AG10803 (cell line): Measurements from ENCODE around the gene GSS.

ENCODE experiments used
- DNase-seq: peaks from one replicate; pipeline ENCODE4 v3.0.0; 2010; ENCODE audit warnings: low read depth
- H3K4me3 ChIP-seq: 2 replicates; pipeline ENCODE4 v1.5.1; 2011; ENCODE audit warnings: mild to moderate bottlenecking, low read length, control low read depth
- TF ChIP-seq, protein P1 (sequence below): conservative IDR thresholded peaks from 2 replicates; pipeline ENCODE4 v1.5.1; 2011; ENCODE audit warnings: mild to moderate bottlenecking, low read length, control low read depth, inconsistent platforms

Gene GSS

DNA sequence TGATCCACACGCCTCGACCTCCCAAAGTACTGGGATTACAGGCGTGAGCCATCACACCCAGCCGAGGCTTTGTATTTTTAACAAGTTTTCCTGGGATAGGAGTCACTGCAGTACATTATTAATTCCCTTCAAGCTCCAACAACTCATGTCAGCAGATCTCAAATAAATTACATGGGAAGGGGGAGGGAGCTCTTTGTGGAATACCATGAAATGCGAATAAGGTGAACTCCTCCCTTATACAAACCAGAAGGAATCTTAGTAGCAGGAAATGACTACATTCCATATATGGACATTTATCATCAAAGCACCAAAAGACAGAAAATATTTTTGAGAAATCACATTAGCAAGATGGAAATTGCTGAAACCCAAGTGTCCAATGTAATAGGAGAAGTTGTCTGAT, 2.9 kb downstream of the GSS start:
- TF ChIP-seq, protein P1, sequence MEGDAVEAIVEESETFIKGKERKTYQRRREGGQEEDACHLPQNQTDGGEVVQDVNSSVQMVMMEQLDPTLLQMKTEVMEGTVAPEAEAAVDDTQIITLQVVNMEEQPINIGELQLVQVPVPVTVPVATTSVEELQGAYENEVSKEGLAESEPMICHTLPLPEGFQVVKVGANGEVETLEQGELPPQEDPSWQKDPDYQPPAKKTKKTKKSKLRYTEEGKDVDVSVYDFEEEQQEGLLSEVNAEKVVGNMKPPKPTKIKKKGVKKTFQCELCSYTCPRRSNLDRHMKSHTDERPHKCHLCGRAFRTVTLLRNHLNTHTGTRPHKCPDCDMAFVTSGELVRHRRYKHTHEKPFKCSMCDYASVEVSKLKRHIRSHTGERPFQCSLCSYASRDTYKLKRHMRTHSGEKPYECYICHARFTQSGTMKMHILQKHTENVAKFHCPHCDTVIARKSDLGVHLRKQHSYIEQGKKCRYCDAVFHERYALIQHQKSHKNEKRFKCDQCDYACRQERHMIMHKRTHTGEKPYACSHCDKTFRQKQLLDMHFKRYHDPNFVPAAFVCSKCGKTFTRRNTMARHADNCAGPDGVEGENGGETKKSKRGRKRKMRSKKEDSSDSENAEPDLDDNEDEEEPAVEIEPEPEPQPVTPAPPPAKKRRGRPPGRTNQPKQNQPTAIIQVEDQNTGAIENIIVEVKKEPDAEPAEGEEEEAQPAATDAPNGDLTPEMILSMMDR, result no peak
- no peak overlapping the region for H3K4me3 ChIP-seq
- DNase-seq, result no peak

DNA sequence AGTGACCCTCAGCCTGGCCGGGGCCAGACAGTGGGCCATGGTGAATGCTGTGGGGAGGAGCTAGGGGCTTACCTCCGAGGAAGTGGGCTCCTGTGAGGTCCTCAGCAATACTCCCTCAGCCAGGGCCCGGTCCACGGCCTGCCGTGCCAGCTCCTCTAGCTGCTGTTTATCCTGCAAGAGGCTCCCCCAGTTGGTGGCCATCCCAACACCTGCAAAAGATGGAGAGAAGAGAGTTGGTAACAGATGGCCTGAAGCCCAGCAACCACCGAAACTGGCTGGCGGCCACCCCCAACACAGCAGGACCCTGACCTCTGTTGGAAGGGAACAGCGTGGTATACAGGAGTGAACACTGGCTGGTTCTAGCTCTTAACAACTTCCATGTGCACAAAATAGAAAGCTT, 4.0 kb downstream of the GSS start:
- no peak overlapping the region for H3K4me3 ChIP-seq
- no peak for DNase-seq
- TF ChIP-seq, protein P1, result no peak

DNA sequence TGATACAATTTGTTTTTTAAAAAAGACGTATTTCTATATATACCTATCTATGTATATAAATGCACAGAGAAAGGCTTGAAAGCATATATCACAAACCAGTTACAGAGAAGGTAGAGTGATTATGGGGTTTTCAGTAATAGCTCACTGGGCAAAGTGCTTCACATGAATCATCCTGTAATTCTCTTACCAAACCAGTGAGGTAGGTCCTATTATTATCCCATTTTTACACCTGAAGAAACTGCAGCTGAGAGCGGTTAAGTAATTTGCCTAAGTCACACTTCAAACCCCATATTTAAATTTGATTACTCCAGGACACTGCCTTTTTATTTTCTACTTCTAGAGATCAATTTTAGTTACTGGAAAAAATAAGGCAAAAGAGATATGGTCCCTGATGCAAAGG, 4.4 kb downstream of the GSS start:
- no peak overlapping the region for H3K4me3 ChIP-seq
- DNase-seq, result no peak
- TF ChIP-seq, protein P1, result no peak

DNA sequence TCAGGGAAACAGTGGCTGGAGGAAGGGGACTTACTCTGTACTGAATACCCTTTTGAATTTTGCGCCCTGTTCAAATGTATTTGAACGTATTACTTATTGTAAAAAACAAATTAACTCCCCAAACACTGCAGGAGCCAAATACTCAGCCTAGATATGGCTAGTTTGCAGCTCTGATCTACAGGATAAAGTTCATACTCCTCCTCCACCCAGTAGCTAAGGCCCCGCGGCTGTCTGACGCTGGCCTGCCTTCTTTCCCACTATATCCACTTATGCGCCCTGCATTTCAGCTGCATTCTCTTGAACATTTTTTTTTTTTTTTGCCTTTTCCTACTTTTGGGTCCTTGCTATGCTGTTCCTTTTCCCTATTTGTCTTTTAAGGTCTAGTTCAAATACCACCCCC, 6.5 kb downstream of the GSS start:
- TF ChIP-seq, protein P1, result no peak
- no peak for DNase-seq

DNA sequence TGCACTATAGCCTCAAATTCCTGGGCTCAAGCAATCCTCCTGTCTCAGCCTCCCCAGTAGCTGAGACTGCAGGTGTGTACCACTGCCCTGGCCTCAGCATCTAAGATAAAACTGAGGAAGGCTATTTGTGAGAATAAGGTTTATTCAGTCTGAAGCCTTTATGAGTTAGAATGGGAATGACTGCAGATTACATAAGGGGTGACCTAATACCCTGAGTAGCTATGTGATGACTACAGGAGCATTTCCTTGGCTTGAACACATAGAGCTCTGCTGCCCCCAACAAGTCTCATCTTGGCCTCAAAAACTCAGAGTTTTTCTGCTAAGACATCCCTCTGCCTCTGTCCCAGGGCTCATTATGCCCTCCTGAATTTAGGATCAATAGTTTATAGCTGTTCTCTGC, 7.6 kb downstream of the GSS start:
- no peak overlapping the region for H3K4me3 ChIP-seq
- TF ChIP-seq, protein P1, result peak; percentile 41
- DNase-seq, result peak; percentile 87

More for the DNA sequence above, 6.5 kb downstream of the GSS start:
- no peak overlapping the region for H3K4me3 ChIP-seq

DNA sequence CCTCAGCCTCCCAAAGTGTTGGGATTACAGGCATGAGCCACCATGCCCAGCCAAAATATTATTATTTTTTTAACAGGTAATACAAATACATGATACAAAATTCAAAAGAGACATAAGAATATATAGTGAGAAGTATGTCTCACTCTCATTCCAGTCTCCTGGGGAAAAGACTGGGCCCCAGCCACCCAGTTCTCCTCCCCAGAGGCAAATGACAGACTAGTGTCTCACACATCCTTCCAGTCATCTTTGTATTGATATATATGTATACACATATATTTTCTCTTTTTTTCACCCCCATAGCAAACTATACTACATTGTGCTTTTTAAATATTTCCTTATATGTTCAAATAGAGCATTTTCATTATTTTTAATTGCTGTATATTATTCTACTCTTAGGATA, 8.3 kb downstream of the GSS start:
- H3K4me3 ChIP-seq, result no peak overlapping the region
- TF ChIP-seq, protein P1, result no peak
- no peak for DNase-seq

DNA sequence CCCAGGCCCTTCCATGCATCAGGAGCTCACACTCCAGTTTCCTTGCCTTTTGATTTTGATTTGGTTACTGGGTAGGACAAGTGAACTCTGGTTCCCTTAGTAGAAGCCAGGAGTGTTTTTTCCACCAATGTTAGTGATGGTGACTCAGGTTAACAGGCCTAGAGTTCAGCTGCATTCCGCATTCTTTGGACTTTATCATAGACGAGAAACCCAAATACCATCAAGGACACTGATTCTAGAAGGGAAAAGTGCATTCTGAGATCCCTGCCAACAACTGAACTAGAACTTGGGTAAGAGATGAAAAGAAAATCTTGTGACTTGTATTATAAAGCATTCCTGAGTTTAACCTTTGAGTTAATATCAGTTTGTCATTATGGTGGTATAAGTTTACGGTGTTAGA, 8.9 kb downstream of the GSS start:
- no peak overlapping the region for H3K4me3 ChIP-seq
- TF ChIP-seq, protein P1, result no peak
- no peak for DNase-seq
